VCaP (cell line): ENCODE measurements around the gene NEDD4L.

Experiments used
- H3K27ac ChIP-seq: fragments of 450-650 bp; 2 replicates; pipeline ENCODE4 v1.5.1; 2017
- TF ChIP-seq, protein P1 (sequence below): fragments of 450-650 bp; conservative IDR thresholded peaks from 2 replicates; pipeline ENCODE4 v1.5.1; 2017; ENCODE audit warnings: mild to moderate bottlenecking, moderate library complexity

Gene NEDD4L

GRCh38 chr18:58223717-58224424 is 179.8 kb downstream of the NEDD4L start:
- peak overlapping the region; percentile 92 for H3K27ac ChIP-seq
- TF ChIP-seq, protein P1, sequence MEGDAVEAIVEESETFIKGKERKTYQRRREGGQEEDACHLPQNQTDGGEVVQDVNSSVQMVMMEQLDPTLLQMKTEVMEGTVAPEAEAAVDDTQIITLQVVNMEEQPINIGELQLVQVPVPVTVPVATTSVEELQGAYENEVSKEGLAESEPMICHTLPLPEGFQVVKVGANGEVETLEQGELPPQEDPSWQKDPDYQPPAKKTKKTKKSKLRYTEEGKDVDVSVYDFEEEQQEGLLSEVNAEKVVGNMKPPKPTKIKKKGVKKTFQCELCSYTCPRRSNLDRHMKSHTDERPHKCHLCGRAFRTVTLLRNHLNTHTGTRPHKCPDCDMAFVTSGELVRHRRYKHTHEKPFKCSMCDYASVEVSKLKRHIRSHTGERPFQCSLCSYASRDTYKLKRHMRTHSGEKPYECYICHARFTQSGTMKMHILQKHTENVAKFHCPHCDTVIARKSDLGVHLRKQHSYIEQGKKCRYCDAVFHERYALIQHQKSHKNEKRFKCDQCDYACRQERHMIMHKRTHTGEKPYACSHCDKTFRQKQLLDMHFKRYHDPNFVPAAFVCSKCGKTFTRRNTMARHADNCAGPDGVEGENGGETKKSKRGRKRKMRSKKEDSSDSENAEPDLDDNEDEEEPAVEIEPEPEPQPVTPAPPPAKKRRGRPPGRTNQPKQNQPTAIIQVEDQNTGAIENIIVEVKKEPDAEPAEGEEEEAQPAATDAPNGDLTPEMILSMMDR: no peak

DNA sequence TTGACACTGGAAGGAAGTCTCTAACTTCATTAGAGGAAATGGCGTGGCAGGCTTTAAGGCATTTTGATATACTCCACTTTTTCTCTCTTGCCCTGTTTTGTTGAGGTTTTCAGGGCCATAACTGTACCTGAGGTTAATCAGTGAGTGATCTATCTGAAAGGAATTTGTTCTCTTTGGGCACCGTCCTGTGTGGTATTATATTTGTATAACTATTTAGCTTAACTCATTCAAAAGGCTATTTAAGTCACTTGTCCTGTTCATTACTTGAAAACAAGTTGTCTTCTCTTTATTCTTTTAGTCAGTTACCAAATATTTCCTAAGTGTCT is 180.4 kb downstream of the NEDD4L start:
- H3K27ac ChIP-seq: peak overlapping the region; percentile 92
- TF ChIP-seq, protein P1: no peak

DNA sequence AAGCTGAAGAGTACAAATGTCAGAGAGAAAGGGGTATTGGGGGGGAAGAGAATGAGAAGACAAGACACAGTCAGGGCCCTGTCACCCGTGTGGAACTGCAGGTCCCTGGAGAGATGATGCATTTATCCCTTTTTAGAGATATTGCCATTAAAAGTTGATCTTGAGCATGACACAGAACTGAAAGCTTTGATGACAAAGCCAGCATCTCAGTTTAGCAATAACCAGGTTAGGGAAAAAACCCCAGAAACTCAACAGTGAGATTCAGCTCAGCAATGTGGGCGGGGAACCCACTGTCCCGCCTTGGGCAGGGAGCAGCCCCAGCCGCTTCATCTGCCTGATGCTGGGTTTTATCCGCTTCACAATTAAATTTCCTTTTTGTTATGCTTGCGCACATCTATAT is 181.1 kb downstream of the NEDD4L start:
- TF ChIP-seq, protein P1: no peak

DNA sequence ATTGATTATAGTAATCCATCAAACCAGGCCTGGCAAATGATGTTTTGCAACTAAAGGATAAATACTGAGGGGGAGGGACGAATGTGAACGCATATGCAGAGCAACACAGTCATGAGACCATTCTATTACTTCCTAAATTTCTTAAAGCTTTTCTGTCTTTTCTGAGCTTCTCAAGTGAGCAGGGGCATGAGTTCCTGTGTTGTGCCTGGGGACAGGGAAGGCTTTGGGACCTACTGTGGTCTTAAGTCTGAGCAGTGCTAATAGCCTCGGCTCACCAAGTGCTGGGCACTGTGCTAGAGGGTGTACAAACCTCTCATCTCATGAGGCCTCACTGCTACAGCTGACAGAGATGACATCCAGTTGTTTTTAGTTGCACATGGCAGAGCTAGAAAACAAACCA is 182.4 kb downstream of the NEDD4L start:
- TF ChIP-seq, protein P1: no peak
- peak overlapping the region; percentile 92 for H3K27ac ChIP-seq

More for the DNA sequence above, 181.1 kb downstream of the NEDD4L start:
- H3K27ac ChIP-seq: peak overlapping the region; percentile 92

GRCh38 chr18:58227361-58227930 is 183.4 kb downstream of the NEDD4L start:
- peak overlapping the region; percentile 92 for H3K27ac ChIP-seq
- TF ChIP-seq, protein P1: no peak

DNA sequence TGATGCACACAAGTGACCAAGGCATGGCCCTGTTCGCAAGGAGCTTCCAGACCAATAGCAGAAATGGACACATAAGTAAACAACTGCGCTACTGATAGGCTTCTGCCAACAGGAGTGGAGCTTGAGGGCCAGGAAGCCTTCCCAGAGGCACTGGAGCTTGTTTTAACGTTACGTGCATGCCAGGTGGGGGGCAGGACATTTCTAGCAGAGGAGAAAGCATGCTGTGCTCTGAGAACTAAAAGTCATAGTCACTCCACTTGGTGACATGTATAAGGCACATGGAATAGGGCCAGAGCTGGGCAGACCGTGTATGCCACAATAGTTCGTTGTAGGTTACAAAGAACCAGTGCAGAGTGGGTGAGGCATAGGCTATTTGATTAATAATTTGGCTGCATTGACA is 184.2 kb downstream of the NEDD4L start:
- TF ChIP-seq, protein P1: no peak
- peak overlapping the region; percentile 92; the same call in 1 of the 2 replicates for H3K27ac ChIP-seq

GRCh38 chr18:58228762-58229161 is 184.7 kb downstream of the NEDD4L start:
- peak overlapping the region; percentile 92 for H3K27ac ChIP-seq
- TF ChIP-seq, protein P1: no peak
